AG04450 (cell line): ENCODE results near the gene RAB3IL1. TPM values are rescaled to one million over a fixed set of nuclear protein-coding genes. Genes with fewer than 3 reads are reported as not detected.
A peak's percentile ranks its signal among the peaks of the same experiment; 100 is the strongest.

Source experiments
- CTCF ChIA-PET: fragments of 300-600, 350-600 bp; formaldehyde crosslinking; extraction: SDS; loops from one replicate; lab custom pipeline; 2022; ENCODE audit warnings: antibody characterized with exemption, inconsistent platforms; lab: Charles Lee
- POLR2A ChIA-PET: fragments of 350-600 bp; formaldehyde crosslinking; extraction: SDS; loops from one replicate; lab custom pipeline; 2021; ENCODE audit warnings: antibody characterized with exemption, inconsistent platforms; lab: Yijun Ruan, JAX
- DNase-seq: peaks from one replicate; pipeline ENCODE4 v3.0.0-alpha.2; 2011; ENCODE audit warnings: low read depth, low spot score
- H3K27ac ChIP-seq: one replicate; pipeline ENCODE4 v1.5.1; 2012; ENCODE audit warnings: low read depth, low read length, control low read depth
- H3K27me3 ChIP-seq: one replicate; pipeline ENCODE4 v1.6.0; 2012; ENCODE audit warnings: low read length; ENCODE audit not compliant: control insufficient read depth, insufficient read depth
- H3K4me3 ChIP-seq: 2 replicates; pipeline ENCODE4 v1.5.1; 2011; ENCODE audit warnings: mild to moderate bottlenecking, low read depth, low read length, control low read depth
- H3K9me3 ChIP-seq: 2 replicates; pipeline ENCODE4 v1.5.1; 2012; ENCODE audit warnings: low read length; ENCODE audit not compliant: control insufficient read depth, insufficient read depth
- polyA plus RNA-seq: library from polyadenylated mRNA; depleted of rRNA; stranded (reverse); fragments of >200 nt; gene quantifications from 2 replicates; pipeline ENCODE4 v1.2.3, GENCODE V29; 2011
- TF ChIP-seq, protein P1 (sequence below): IDR thresholded peaks from 2 replicates; pipeline ENCODE4 v1.5.1; 2011; ENCODE audit warnings: low read depth, low read length, control low read depth, inconsistent platforms

The RAB3IL1 gene
- polyA plus RNA-seq, 1 experiment = 2.7 TPM

DNA sequence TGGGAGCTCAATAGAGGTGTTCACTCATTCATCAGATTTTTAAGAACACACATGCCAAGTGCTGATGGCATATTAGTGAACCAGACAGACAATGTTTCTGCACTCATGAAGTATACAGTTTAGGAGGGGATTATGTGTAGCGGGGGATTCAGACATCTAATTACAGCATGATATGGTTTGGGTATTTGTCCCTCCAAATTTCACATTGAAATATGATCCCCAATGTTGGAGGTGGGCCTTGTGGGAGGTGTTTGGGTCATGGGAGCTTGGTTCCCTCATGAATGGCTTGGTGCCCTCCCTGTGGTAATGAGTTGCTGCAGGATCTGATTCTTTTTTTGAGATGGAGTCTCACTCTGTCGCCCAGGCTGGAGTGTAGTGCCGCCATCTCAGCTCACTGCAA lies 8.9 kb upstream of the RAB3IL1 start:
- Histone ChIP-seq H3K4me3 (no peak overlapping the region), H3K27me3 (peaks cover 2% of the 10 kb centered on the region), H3K27ac (no peak overlapping the region), H3K9me3 (no peaks in the 10 kb centered on the region)
- ChIA-PET POLR2A (no interaction called here), CTCF (interaction anchor here (0.7 to 4.5 kb wide), 5 partner anchors 21 to 593 kb away, joined by 3 to 56 read pairs (median 24); no protein-coding TSS in a partner anchor)
- TF ChIP-seq, protein P1, sequence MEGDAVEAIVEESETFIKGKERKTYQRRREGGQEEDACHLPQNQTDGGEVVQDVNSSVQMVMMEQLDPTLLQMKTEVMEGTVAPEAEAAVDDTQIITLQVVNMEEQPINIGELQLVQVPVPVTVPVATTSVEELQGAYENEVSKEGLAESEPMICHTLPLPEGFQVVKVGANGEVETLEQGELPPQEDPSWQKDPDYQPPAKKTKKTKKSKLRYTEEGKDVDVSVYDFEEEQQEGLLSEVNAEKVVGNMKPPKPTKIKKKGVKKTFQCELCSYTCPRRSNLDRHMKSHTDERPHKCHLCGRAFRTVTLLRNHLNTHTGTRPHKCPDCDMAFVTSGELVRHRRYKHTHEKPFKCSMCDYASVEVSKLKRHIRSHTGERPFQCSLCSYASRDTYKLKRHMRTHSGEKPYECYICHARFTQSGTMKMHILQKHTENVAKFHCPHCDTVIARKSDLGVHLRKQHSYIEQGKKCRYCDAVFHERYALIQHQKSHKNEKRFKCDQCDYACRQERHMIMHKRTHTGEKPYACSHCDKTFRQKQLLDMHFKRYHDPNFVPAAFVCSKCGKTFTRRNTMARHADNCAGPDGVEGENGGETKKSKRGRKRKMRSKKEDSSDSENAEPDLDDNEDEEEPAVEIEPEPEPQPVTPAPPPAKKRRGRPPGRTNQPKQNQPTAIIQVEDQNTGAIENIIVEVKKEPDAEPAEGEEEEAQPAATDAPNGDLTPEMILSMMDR = no peak
- DNase-seq = no peak

DNA sequence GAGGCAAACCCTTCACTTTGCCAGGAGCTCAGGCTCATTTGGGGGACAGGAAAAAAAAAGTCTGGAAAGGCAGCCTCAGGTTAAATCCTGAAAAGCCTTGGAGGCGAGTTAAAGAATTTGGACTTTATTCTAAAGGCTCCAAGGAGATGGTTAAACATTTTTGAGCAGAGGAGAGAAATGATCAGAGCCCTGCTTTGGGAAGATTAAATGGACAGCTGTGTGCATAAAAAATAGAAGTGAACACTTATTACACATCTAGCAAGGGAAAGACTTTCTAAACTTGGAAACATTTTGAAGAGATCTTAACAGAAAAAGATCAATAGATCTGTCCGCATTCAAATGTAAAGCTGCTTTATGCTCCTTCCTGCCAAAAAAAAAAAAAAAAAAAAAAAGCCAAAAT lies 8.4 kb upstream of the RAB3IL1 start:
- ChIA-PET POLR2A (no interaction called here), CTCF (interaction anchor here (0.7 to 4.5 kb wide), 5 partner anchors 22 to 592 kb away, joined by 3 to 56 read pairs (median 24); no protein-coding TSS in a partner anchor)
- peaks cover 2% of the 10 kb centered on the region for H3K27me3 ChIP-seq
- no peak overlapping the region for H3K27ac ChIP-seq
- H3K4me3 ChIP-seq = no peak overlapping the region
- DNase-seq = no peak
- no peaks in the 10 kb centered on the region for H3K9me3 ChIP-seq
- TF ChIP-seq, protein P1 = no peak

DNA sequence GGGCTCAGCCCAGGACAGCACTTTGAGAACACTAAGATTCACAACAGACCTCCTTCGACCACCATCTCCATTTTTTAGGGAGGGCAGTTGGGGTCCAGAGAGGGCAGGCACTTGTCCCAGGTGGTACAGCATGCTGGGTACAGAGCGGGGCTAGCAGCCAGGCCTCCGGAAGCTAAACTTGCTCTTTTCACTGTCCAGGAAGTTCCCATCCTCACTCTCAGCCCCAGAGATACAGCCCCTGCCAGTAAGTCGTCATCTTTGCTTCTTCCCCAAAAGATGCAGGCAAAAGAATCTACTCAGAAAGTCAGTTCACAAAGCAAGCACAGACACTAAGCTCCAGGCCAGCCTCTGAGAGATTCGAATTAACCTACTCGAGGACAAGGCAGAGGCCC lies 6.7 kb upstream of the RAB3IL1 start:
- Histone ChIP-seq H3K4me3 (no peak overlapping the region), H3K9me3 (no peaks in the 10 kb centered on the region), H3K27ac (peak overlapping the region; percentile 73), H3K27me3 (peaks cover 10% of the 10 kb centered on the region)
- DNase-seq = no peak
- TF ChIP-seq, protein P1 = no peak
- CTCF ChIA-PET = interaction anchor here (1.3 to 4.5 kb wide), 5 partner anchors 23 to 184 kb away, joined by 3 to 56 read pairs (median 24); no protein-coding TSS in a partner anchor
- POLR2A ChIA-PET = interaction anchor here (0.6 to 1.1 kb wide), 2 partner anchors 17 to 44 kb away, joined by 3 read pairs; partner anchors contain the start of gene FTH1

DNA sequence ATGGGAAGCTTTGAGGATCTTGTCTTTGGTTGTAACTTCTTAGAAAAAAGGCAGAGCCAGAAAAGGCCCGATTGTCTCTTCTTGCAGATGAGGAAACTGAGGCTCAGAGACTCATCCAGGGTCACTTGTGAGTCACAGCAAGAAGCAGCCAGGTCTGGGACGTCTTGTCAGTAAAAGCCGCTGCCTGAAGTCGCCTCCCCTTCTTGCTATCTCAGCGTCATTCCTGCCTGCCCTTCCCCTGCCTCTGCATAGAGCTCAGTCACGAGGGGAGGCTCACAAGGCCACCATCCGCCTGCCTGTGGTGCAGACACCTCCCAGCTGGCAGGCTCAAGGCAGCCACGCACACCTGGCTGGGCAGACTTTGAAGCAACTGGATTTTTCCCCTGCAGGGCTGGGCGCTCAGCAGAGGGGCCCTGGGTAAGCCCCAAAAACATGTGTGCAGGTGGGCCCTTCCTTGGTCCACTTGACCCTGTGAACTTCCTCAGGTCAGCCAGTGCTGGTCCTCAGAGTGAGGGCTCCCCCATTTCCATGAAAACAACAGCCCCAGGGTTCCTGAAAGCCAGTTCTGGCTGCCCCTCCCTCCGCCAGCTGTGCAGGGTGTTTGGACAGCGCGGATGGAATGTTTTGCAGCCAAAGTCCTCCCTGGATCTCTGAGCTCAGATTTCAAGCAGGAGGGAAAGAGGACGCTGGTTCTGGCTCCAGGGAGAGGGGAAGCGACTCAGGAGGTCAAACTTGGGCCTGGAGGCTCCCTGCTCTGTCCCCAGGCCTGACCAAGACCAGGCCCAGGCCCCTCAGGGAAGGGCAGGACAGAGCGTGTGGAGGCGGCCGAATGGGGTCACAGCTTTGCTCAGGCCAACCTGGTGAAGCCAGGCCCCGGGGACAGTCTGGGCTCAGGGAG lies 6.0 kb upstream of the RAB3IL1 start:
- peaks cover 16% of the 10 kb centered on the region for H3K27me3 ChIP-seq
- CTCF ChIA-PET = interaction anchor here (0.9 to 4.5 kb wide), 8 partner anchors 16 to 185 kb away, joined by 3 to 56 read pairs (median 4); no protein-coding TSS in a partner anchor
- no peak overlapping the region for H3K4me3 ChIP-seq
- no peaks in the 10 kb centered on the region for H3K9me3 ChIP-seq
- DNase-seq = peak; percentile 34
- TF ChIP-seq, protein P1 = no peak
- POLR2A ChIA-PET = interaction anchor here (0.6 to 1.1 kb wide), 2 partner anchors 17 to 44 kb away, joined by 3 read pairs; partner anchors contain the start of gene FTH1
- H3K27ac ChIP-seq = peak overlapping the region; percentile 73
